Stimulated activated CD4-positive, alpha-beta T cell treated with anti-CD3 and anti-CD28 coated beads, Interleukin-4, amount 100 ng/mL, for 24 hours (primary cell): ENCODE results near the gene PRRT1.

Experiments
- DNase-seq: peaks from one replicate; pipeline ENCODE4 v3.0.0-alpha.2; 2020

PRRT1 gene

DNA sequence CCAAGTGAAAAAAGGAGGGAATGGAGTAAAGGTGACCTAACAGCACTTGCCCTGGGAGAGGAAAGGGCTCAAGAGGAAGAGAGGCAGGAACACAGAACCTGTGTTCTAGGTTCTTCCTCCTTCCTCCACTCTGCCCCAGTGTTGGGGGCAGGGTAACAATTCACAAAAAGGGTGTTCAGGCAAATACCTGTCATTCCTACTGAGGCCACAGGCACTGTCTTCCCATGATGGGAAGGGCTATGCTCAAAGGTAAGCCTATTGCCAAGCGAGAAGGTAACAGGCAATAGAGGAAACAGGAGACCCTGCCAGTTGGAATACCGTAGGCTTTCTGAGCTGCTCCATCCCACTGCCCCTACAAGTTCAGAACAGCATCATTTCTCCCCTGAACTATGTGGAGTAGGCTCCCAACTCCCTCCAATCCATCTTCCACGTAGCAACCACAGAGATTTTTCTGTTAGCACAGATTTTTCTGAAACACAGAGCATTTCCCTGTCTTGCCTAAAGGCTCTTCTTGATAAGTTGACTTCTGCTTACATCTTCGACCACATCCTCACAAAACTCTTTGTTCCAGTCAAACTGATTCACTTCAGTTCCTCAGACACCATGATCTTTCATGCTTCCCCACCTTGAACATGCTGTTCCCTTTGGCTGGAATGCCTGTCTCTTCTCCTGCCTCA is 21.4 kb upstream of the PRRT1 start:
- no peak for DNase-seq

GRCh38 chr6:32171234-32171633 is 19.5 kb upstream of the PRRT1 start:
- DNase-seq = no peak

DNA sequence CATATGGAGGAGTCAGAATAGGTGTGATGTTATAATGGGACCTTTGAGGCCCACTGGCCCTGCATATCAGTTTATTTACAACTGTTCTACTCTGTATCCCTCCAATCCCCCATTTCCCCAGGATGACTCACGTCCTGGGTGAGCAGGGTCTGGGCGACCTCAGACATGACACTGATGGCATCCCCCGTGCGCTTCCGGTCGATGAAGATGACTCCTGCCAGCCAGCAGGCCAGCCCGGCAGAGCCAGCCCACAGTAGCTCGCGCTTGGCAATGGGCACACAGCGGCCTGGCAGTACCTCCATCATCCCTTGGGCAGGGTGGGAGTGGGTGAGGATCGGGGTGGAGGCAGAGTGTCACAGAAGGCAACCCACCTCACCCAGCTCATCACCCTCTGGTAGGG is 18.6 kb upstream of the PRRT1 start:
- DNase-seq = no peak

- DNase-seq = no peak
Observed at GRCh38 chr6:32168807-32169591, 17.3 kb upstream of the PRRT1 start.

- no peak for DNase-seq
Observed at GRCh38 chr6:32168350-32168749, 16.6 kb upstream of the PRRT1 start.

DNA sequence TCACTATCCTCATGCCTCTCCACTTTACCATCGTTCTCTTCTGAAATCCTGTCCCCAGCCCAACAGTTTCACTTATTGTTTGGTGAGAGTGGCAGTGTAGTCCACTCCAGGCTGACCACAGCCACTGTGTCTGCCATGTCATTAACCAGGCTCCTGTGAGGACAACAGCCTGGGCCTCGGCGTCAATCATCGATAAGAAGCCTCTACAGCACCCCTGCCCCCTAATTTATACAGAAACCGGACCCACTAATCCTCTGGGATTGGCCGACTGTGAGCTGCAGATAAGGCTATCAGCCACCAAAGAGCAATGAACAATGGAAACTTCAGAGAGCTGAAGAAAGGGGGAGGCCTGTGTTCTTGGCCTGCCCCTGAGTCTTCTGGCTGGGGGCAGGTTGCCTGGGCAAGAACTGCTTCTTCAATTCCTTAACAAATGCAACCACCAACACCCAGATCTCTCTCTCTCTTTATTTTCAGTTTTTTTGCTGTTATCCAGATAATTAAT is 16.1 kb upstream of the PRRT1 start:
- DNase-seq = no peak

- no peak for DNase-seq
Observed at GRCh38 chr6:32167154-32167760, 15.5 kb upstream of the PRRT1 start.

- DNase-seq = no peak
Observed at GRCh38 chr6:32166411-32167061, 14.8 kb upstream of the PRRT1 start.

GRCh38 chr6:32164295-32164694 is 12.6 kb upstream of the PRRT1 start, which contains the start of gene EGFL8:
Gene EGFL8, plus strand, starts transcription at chr6:32164595. Its CDS starts 1,571 bp downstream, at chr6:32166166.
- DNase-seq = no peak

- no peak for DNase-seq
Observed at GRCh38 chr6:32163559-32164258, 12.0 kb upstream of the PRRT1 start.

GRCh38 chr6:32158052-32158451 is 6.3 kb upstream of the PRRT1 start:
- no peak for DNase-seq

DNA sequence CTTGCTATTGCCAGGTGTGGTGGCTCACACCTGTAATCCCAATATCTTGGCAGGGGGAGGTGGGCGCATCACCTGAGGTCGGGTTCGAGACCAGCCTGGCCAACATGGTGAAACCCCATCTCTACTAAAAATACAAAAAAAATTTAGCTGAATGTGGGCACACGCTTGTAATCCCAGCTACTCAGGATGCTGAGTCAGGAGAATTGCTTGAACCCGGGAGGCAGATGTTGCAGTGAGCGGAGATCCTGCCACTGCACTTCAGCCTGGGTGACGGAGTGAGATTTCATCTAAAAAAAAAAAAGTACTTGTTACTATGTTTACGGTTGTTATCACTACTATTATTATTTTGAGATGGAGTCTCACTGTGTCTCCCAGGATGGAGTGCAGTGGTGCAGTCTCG is 5.2 kb upstream of the PRRT1 start:
- no peak for DNase-seq

DNA sequence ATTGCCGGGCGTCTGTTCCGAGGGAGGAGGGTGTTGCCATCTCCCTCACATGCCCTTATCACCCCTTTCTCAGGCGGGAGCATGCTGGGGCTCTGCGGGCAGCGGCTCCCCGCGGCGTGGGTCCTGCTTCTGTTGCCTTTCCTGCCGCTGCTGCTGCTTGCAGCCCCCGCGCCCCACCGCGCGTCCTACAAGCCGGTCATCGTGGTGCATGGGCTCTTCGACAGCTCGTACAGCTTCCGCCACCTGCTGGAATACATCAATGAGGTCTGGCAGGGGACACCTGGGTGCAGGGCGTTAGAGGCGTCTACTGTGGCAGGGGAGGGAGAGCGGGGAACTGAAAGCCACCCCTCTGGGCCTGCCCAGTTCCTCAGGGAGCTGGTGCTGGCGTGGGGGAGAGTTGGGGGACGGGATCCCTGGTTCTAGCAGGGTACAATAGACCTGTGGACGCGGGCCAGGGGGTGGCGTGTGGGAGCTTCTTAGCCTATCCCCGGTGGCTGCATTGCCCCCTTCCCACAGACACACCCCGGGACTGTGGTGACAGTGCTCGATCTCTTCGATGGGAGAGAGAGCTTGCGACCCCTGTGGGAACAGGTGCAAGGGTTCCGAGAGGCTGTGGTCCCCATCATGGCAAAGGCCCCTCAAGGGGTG is 2.9 kb upstream of the PRRT1 start:
- DNase-seq = peak; percentile 62

DNA sequence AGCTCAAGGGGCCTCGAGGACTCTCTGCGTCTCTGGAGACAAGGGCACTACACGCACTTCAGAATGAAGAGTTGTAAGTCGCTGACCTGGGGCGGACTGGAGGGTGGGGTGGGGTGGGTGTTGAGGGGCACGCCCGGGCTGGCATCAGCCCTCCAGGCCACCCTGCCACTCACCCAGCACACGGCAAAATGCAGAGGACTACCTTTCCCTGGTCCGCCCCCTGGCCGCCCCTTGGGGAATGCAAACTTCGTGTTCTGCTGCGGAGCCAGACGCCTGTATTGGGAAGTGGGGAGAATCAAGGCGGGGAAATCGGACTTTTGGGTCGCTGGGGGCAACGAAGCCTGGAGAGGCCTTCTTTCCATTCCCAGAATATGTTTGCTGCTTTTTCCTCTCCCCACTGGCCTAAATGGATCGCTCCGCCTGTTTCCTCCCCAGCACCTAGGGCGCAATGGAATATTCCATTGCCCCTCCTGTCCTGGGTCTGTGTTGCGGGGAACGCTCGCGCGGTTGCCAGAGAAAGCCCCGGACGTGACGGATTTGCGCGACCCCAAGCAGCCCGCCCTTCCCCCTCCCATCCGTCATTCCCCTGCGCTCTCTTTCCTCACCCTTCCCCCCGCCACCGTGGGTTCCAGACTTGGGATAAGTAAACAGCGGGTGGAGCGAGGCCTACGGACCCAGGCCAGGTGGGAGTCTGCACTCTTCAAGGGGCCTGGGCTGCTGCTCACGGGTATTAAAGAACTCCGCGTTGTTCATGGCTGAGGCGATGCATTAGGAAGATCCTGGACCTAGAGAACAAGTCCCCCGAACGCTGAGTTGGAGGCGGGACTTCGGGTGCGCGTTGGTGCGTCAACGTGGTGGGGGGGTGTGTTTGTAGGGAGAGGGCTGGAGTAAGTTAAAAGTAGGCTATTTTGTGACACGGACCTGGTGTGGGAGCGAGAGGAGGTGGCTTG is 2.1 kb upstream of the PRRT1 start, which contains the start of gene PPT2:
TSS of gene PPT2 (plus strand) at position 578 of the 950 bp plus-strand sequence. CDS start 454 bp downstream, outside the sequence.
- peak; percentile 76 for DNase-seq

- DNase-seq = no peak
Observed at GRCh38 chr6:32152769-32153563, 1.2 kb upstream of the PRRT1 start.

DNA sequence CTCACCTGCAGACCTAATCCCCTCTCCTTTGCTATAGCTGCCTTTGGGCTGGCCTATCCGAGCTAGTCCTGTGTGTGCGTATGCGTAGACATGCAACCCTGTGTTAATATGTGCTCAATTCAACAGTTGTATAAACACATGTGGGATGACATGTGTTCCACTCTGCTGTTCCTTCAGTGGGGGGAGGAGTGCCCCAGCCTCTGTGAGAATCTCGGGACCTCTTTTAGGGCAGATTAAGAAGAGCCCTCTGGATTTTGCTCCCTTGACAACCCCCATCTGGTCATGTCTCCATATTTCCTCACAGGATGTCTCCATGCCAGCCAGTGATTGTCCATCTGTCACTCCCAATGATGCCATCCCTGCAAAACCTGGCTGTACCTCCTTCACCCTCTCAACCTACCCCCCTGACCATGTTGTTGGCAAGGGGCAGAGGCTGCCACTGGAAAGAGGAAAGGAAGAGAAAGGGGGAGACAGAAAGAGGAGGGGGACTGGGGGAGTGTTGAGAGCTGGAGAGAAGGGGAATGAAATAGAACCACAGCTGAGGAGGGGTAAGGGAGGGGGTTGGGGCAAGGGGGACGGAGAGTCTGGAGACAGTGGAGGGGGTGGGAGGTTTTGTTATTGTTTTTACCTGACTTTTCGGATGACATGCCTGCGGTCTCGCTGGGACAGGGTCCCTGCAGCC is 417 bp downstream of the PRRT1 start:
- DNase-seq = no peak

- no peak for DNase-seq
Observed at GRCh38 chr6:32149932-32150870, 1.5 kb downstream of the PRRT1 start.
